Ectodermal cell (in vitro differentiated cells): ENCODE data around the gene CUL1.

ENCODE experiments used
- H3K27ac ChIP-seq: 2 replicates; pipeline ENCODE4 v1.7.0; 2013; ENCODE audit warnings: mild to moderate bottlenecking, low read depth, low read length; ENCODE audit not compliant: insufficient read depth, poor library complexity, severe bottlenecking
- H3K27me3 ChIP-seq: 2 replicates; pipeline ENCODE4 v1.7.0; 2013; ENCODE audit warnings: mild to moderate bottlenecking, low read length; ENCODE audit not compliant: insufficient read depth, control insufficient read depth, poor library complexity, severe bottlenecking
- H3K36me3 ChIP-seq: one replicate; pipeline ENCODE4 v1.7.0; 2013; ENCODE audit warnings: low read length; ENCODE audit not compliant: control insufficient read depth, insufficient read depth
- H3K4me1 ChIP-seq: one replicate; pipeline ENCODE4 v1.7.0; 2013; ENCODE audit warnings: low read length; ENCODE audit not compliant: control insufficient read depth, insufficient read depth
- H3K4me3 ChIP-seq: 2 replicates; pipeline ENCODE4 v1.7.0; 2013; ENCODE audit warnings: low read depth, low read length, control low read depth; ENCODE audit not compliant: insufficient read depth
- H3K9me3 ChIP-seq: 2 replicates; pipeline ENCODE4 v1.7.0; 2013; ENCODE audit warnings: mild to moderate bottlenecking, low read length, moderate library complexity; ENCODE audit not compliant: control insufficient read depth
- WGBS, 2 experiments: methylation state at CpG; one replicate each; pipeline ENCODE4 v1.1.7; 2013; ENCODE audit warnings: missing lambda C conversion rate in 2 of 2; 5-methylcytosine and 5-hydroxymethylcytosine counted together

The CUL1 gene

GRCh38 chr7:148782757-148783456 is 84.2 kb downstream of the CUL1 start:
- Histone ChIP-seq H3K27me3 (no peaks in the 10 kb centered on the region), H3K27ac (no peak overlapping the region), H3K4me3 (no peak overlapping the region), H3K36me3 (peaks cover 23% of the 10 kb centered on the region), H3K9me3 (no peaks in the 10 kb centered on the region), H3K4me1 (no peaks in the 10 kb centered on the region)
- WGBS, 2 experiments: 92 to 94% methylated on average over 44 of the region's 44 CpGs

GRCh38 chr7:148783801-148784527 is 85.3 kb downstream of the CUL1 start:
- H3K4me3 ChIP-seq: no peak overlapping the region
- no peaks in the 10 kb centered on the region for H3K9me3 ChIP-seq
- H3K27me3 ChIP-seq: no peaks in the 10 kb centered on the region
- peaks cover 33% of the 10 kb centered on the region for H3K36me3 ChIP-seq
- no peaks in the 10 kb centered on the region for H3K4me1 ChIP-seq
- no peak overlapping the region for H3K27ac ChIP-seq
- WGBS, 2 experiments: 95 to 96% methylated on average over 15 of the region's 15 CpGs

- Histone ChIP-seq H3K4me3 (no peak overlapping the region), H3K27me3 (no peaks in the 10 kb centered on the region), H3K27ac (no peak overlapping the region), H3K4me1 (no peaks in the 10 kb centered on the region), H3K9me3 (no peaks in the 10 kb centered on the region), H3K36me3 (peaks cover 56% of the 10 kb centered on the region)
- WGBS, 2 experiments: 95 to 96% methylated on average over 14 of the region's 14 CpGs
Observed at GRCh38 chr7:148787571-148788295, 89.0 kb downstream of the CUL1 start.

DNA sequence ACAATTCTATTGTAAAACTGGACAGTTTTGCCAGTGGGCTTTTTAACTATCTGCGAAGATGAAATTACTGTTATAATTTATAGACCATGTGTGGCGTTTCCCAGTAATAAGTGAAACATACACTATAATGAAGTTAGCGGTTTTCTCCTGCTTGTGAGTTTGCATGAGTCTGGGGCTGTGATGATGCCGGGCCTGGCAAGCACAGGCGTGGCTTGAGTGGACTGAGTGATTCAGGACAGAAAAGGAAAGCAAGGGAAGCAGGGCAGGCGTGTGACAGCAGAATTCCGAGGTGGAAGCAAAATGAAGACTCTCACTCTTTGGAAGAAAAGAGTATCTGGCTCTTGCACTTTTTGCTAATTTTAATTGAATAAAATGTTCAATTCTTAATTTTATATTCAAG is 90.5 kb downstream of the CUL1 start:
- Histone ChIP-seq H3K4me1 (no peaks in the 10 kb centered on the region), H3K4me3 (no peak overlapping the region), H3K9me3 (no peaks in the 10 kb centered on the region), H3K36me3 (peaks cover 70% of the 10 kb centered on the region), H3K27me3 (no peaks in the 10 kb centered on the region), H3K27ac (no peak overlapping the region)
- WGBS, 2 experiments: 98% methylated on average over 7 of the region's 7 CpGs

DNA sequence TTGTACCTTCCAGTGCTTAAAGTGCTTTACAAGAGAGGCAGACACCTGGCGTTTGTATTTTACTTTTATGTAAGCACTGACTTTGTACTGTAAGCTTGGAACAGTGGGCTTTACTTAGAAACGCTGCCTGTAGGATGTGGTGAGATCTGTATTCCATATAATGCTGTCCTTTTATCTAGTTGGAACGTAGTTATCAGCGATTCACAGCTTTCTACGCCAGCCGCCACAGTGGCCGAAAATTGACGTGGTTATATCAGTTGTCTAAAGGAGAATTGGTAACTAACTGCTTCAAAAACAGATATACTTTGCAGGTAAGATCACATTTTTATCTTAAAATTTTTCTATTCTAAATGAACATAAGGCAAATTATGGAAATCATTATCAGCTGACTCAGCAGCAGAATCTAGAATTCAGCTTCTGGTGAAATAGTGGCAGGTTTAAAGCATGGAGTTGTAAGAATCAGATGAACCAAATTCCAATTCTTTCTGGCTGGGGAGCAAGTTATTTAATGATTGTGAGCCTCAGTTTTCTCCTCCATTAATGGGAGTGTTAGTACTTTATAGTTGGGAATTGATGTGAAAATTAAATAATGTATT is 91.5 kb downstream of the CUL1 start:
- Histone ChIP-seq H3K36me3 (peaks cover 75% of the 10 kb centered on the region), H3K27me3 (no peaks in the 10 kb centered on the region), H3K4me1 (no peaks in the 10 kb centered on the region), H3K4me3 (no peak overlapping the region), H3K9me3 (no peaks in the 10 kb centered on the region), H3K27ac (no peak overlapping the region)
- 93 to 98% methylated on average over 8 of the region's 8 CpGs for WGBS, 2 experiments

DNA sequence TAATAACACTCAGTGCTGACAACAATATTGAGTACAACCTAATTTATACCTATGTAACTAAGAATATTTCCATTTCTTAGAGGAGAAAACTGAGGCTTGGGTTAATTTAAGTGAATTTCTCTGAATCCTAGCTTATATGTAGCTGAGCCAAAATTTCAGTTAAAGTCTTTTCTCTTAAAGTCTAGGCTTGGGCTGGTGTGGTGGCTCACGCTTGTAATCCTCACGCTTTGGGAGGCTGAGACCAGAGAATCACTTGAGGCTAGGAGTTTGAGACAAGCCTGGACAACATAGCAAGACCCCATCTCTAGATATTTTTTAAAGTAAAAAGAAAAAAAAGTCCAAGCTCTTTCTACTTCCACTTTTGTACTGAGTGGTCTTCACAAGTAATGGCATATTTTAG is 92.1 kb downstream of the CUL1 start:
- H3K36me3 ChIP-seq: peaks cover 69% of the 10 kb centered on the region
- H3K27ac ChIP-seq: no peak overlapping the region
- no peaks in the 10 kb centered on the region for H3K27me3 ChIP-seq
- no peak overlapping the region for H3K4me3 ChIP-seq
- no peaks in the 10 kb centered on the region for H3K9me3 ChIP-seq
- H3K4me1 ChIP-seq: no peaks in the 10 kb centered on the region
- 87 to 98% methylated on average over 2 of the region's 2 CpGs for WGBS, 2 experiments

DNA sequence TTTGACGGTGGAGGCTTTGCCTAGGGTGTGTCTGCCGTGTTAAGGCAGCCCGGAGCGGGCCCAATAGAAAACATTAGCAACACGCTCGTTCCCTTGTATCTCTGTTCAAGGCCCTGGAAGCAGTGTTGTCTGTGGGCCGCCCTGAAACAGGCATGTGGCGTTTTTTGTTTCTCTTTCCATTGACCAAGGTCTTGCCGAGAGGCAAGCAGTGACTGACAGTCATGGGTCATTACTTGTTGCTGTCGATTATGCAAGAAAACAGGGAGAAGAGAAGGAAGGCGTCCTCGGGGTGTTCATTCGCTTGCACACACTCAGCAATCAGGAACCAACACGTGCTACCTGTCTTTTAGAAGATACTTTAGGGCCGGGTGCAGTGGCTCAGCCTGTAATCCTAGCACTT is 92.8 kb downstream of the CUL1 start:
- H3K27me3 ChIP-seq: no peaks in the 10 kb centered on the region
- peaks cover 70% of the 10 kb centered on the region for H3K36me3 ChIP-seq
- WGBS, 2 experiments: 95 to 96% methylated on average over 15 of the region's 15 CpGs
- H3K4me1 ChIP-seq: no peaks in the 10 kb centered on the region
- H3K4me3 ChIP-seq: no peak overlapping the region
- no peak overlapping the region for H3K27ac ChIP-seq
- H3K9me3 ChIP-seq: no peaks in the 10 kb centered on the region

DNA sequence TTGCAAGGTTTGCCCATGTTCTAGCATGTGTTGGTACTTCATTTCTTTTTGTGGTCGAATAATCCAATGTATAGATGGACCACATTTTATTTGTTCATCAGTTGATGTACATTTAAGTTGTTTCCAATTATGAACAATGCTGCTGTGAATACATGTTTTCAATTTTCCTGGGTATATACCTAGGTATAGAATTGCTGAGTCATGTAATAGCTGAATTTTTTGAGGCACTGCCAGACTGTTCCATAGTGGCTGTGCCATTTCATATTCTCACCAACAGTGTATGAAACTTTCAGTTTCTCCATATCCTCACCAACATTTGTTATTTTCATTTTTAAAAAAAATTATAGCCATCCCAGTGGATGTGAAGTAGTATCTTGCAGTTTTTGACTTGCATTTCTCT is 94.9 kb downstream of the CUL1 start:
- H3K9me3 ChIP-seq: no peaks in the 10 kb centered on the region
- no peak overlapping the region for H3K4me3 ChIP-seq
- peaks cover 63% of the 10 kb centered on the region for H3K36me3 ChIP-seq
- no peaks in the 10 kb centered on the region for H3K27me3 ChIP-seq
- 100% methylated on average over 1 of the region's 1 CpG for WGBS, 2 experiments
- H3K27ac ChIP-seq: no peak overlapping the region
- no peaks in the 10 kb centered on the region for H3K4me1 ChIP-seq

DNA sequence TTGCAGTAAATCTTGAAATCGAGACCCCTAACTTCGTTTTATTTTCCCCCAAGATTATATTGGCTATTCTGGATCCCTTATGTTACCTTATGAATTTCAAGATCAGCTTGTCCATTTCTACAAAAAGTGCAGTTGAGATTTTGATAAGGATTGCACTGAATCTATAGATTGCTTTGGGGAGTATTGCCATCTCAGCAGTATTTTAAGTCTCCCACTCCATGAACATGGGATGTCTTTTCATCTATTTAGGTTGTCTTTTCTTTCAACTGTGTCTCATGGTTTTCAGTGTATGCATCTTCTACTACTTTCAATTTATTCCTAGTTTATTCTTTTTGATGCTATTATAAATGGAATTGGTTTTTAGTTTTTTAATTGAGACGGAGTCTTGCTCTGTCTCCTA is 95.8 kb downstream of the CUL1 start:
- no peaks in the 10 kb centered on the region for H3K4me1 ChIP-seq
- H3K4me3 ChIP-seq: no peak overlapping the region
- H3K27me3 ChIP-seq: no peaks in the 10 kb centered on the region
- peaks cover 63% of the 10 kb centered on the region for H3K36me3 ChIP-seq
- H3K27ac ChIP-seq: no peak overlapping the region
- WGBS, 2 experiments: 96 to 98% methylated on average over 3 of the region's 3 CpGs
- no peaks in the 10 kb centered on the region for H3K9me3 ChIP-seq

DNA sequence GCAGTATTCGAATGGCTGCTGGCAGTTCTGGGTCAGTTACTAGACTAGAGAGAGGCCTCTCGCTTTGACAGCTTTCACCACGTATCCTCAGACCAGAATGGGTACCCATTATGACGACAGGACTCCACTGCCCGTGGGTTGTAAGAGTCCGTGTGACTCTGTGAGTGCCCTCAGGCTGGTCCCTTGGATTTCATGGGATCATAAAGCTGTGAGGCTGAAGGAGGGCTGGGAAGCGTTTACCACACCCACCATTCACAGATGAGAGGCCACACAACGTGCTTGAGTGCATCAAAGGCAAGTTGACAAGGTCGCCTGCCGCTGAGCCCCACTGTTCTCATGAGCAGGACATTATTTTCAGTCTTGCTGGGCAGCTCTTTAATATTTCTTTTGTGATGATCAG is 98.1 kb downstream of the CUL1 start:
- no peak overlapping the region for H3K4me3 ChIP-seq
- H3K27ac ChIP-seq: no peak overlapping the region
- no peaks in the 10 kb centered on the region for H3K9me3 ChIP-seq
- no peaks in the 10 kb centered on the region for H3K27me3 ChIP-seq
- H3K4me1 ChIP-seq: no peaks in the 10 kb centered on the region
- 93 to 95% methylated on average over 10 of the region's 10 CpGs for WGBS, 2 experiments
- H3K36me3 ChIP-seq: peaks cover 55% of the 10 kb centered on the region
